Ishikawa (cell line): ENCODE results near the gene PXDC1.

ENCODE experiments used
- CEBPB ChIP-seq: IDR thresholded peaks from 2 replicates; pipeline ENCODE4 v1.6.1; 2012
- CREB1 ChIP-seq: IDR thresholded peaks from 2 replicates; pipeline ENCODE4 v1.6.1; 2012; ENCODE audit warnings: low read depth
- EGR1 ChIP-seq: IDR thresholded peaks from 2 replicates; pipeline ENCODE4 v1.6.1; 2012
- EP300 ChIP-seq: IDR thresholded peaks from 2 replicates; pipeline ENCODE4 v1.6.1; 2012; ENCODE audit warnings: borderline replicate concordance
- FOXM1 ChIP-seq: IDR thresholded peaks from 2 replicates; pipeline ENCODE4 v1.6.1; 2012; ENCODE audit warnings: low read depth, borderline replicate concordance
- NFIC ChIP-seq: IDR thresholded peaks from 2 replicates; pipeline ENCODE4 v1.6.1; 2012
- RAD21 ChIP-seq: IDR thresholded peaks from 2 replicates; pipeline ENCODE4 v1.6.1; 2012; ENCODE audit warnings: low read depth
- TAF1 ChIP-seq: IDR thresholded peaks from 2 replicates; pipeline ENCODE4 v1.6.1; 2012; ENCODE audit warnings: low read depth, mild to moderate bottlenecking
- TCF12 ChIP-seq: IDR thresholded peaks from 2 replicates; pipeline ENCODE4 v1.6.1; 2012; ENCODE audit warnings: low read depth
- TEAD4 ChIP-seq: IDR thresholded peaks from 2 replicates; pipeline ENCODE4 v1.6.1; 2012
- YY1 ChIP-seq: IDR thresholded peaks from 2 replicates; pipeline ENCODE4 v1.6.1; 2012; ENCODE audit warnings: low read depth
- ZBTB7A ChIP-seq: IDR thresholded peaks from 2 replicates; pipeline ENCODE4 v1.6.1; 2012; ENCODE audit warnings: low read depth
- TF ChIP-seq, protein P1 (sequence below): IDR thresholded peaks from 2 replicates; pipeline ENCODE4 v1.6.1; 2012
- TF ChIP-seq, protein P2 (sequence below): IDR thresholded peaks from 2 replicates; pipeline ENCODE4 v1.6.1; 2012
- TF ChIP-seq, protein P3 (sequence below): IDR thresholded peaks from 2 replicates; pipeline ENCODE4 v1.6.1; 2012; ENCODE audit warnings: low read depth, mild to moderate bottlenecking

PXDC1 gene

DNA sequence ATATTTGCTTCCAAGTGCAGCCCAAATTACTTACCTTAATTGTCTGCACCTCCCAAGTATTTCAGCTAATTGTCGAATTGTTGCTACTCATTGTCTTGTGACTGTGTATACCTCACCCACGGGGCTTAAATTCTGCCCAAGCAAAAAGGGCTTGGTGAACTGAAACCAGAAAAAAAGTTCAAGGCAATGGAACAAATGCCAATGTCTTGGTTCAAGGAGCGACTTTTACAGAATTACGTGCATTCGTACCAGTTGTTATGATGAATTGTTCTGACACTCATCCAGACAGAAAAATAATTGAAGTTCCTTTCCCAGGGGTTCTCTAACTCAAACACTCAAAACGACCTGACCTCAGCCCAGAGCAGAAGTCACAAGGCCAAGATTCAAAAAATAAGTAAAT is 13.9 kb upstream of the PXDC1 start:
- TF ChIP-seq, protein P1, sequence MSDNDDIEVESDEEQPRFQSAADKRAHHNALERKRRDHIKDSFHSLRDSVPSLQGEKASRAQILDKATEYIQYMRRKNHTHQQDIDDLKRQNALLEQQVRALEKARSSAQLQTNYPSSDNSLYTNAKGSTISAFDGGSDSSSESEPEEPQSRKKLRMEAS, result no peak
- TF ChIP-seq NFIC (no peak), RAD21 (no peak), TAF1 (no peak), TCF12 (no peak), ZBTB7A (no peak), EGR1 (no peak), FOXM1 (no peak), TEAD4 (no peak), CEBPB (no peak), EP300 (no peak), CREB1 (no peak), YY1 (no peak)
- TF ChIP-seq, protein P2, sequence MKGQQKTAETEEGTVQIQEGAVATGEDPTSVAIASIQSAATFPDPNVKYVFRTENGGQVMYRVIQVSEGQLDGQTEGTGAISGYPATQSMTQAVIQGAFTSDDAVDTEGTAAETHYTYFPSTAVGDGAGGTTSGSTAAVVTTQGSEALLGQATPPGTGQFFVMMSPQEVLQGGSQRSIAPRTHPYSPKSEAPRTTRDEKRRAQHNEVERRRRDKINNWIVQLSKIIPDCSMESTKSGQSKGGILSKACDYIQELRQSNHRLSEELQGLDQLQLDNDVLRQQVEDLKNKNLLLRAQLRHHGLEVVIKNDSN, result no peak
- TF ChIP-seq, protein P3, sequence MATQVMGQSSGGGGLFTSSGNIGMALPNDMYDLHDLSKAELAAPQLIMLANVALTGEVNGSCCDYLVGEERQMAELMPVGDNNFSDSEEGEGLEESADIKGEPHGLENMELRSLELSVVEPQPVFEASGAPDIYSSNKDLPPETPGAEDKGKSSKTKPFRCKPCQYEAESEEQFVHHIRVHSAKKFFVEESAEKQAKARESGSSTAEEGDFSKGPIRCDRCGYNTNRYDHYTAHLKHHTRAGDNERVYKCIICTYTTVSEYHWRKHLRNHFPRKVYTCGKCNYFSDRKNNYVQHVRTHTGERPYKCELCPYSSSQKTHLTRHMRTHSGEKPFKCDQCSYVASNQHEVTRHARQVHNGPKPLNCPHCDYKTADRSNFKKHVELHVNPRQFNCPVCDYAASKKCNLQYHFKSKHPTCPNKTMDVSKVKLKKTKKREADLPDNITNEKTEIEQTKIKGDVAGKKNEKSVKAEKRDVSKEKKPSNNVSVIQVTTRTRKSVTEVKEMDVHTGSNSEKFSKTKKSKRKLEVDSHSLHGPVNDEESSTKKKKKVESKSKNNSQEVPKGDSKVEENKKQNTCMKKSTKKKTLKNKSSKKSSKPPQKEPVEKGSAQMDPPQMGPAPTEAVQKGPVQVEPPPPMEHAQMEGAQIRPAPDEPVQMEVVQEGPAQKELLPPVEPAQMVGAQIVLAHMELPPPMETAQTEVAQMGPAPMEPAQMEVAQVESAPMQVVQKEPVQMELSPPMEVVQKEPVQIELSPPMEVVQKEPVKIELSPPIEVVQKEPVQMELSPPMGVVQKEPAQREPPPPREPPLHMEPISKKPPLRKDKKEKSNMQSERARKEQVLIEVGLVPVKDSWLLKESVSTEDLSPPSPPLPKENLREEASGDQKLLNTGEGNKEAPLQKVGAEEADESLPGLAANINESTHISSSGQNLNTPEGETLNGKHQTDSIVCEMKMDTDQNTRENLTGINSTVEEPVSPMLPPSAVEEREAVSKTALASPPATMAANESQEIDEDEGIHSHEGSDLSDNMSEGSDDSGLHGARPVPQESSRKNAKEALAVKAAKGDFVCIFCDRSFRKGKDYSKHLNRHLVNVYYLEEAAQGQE, result no peak

DNA sequence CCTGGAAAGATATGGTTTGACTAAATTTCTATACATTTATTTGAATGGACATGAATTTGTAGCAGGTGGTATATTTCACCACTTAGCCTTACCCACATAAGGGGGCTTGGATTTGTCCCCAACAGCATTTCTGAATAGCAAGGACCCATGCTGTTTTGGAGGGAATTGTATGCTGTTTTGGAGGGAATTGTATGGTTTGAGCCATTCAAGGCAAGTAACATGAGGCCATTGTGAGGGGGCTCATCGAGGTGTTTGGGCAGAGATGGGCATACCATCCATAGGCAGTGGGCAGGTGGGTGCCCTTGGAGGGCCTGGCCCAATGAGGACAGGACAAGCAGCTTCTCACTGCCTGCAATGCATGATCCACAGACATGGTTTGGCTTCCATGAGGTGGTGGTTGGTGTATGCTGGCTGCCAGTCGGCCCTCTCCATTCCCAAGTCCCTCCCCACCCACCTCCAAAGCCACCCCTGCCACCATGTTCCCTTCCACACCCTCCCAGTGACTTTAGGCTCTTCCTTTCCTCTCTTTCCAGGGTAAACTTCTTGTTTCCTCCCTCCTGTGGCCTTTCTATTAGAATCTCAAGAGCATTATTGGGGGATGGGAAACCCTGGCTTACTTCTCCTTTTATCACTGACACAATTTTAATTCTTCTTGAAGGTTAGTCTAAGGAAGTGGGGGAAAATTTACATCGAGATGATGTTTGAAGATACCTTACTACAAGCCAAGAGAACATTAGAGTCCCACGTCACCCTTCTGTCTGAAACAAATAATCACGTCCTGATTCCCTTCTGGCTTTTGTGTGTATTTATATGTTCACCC is 13.2 kb upstream of the PXDC1 start:
- no peak for TF ChIP-seq CREB1
- no peak for TF ChIP-seq NFIC
- no peak for TF ChIP-seq RAD21
- no peak for TF ChIP-seq CEBPB
- no peak for TF ChIP-seq TEAD4
- TF ChIP-seq, protein P1, result no peak
- TF ChIP-seq TAF1, result no peak
- TF ChIP-seq ZBTB7A, result no peak
- TF ChIP-seq, protein P3, result no peak
- no peak for TF ChIP-seq YY1
- TF ChIP-seq EP300, result no peak
- TF ChIP-seq, protein P2, result no peak
- no peak for TF ChIP-seq EGR1
- no peak for TF ChIP-seq FOXM1
- no peak for TF ChIP-seq TCF12

DNA sequence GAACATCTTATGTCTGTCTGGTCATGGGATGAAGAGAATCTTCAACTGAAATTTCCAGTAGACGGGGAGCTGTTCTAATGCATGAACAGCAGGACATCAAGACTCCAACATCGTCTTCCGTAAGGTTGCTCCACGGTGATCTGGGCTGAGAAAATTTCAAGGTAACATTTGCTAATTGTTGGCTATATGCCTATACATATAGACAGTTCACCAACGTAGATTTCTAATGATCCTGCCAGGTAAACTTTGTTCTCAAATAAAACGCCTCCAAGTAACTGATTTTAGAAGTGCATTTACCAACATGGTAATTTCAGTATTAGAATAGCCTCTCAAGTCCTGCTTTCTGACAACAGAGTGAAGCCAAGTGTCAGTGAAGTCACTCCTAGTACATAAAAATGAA is 11.3 kb upstream of the PXDC1 start:
- no peak for TF ChIP-seq RAD21
- TF ChIP-seq EGR1, result no peak
- TF ChIP-seq, protein P3, result no peak
- no peak for TF ChIP-seq ZBTB7A
- TF ChIP-seq CREB1, result no peak
- no peak for TF ChIP-seq TCF12
- no peak for TF ChIP-seq NFIC
- TF ChIP-seq, protein P1, result no peak
- no peak for TF ChIP-seq EP300
- no peak for TF ChIP-seq CEBPB
- no peak for TF ChIP-seq FOXM1
- TF ChIP-seq, protein P2, result no peak
